Mesendoderm (in vitro differentiated cells): ENCODE measurements around the gene FAM210A.

Experiments
- DNase-seq: peaks from one replicate; pipeline ENCODE4 v3.0.0; 2013
- H2AK5ac ChIP-seq: 2 replicates; pipeline ENCODE4 v1.6.1; 2013; ENCODE audit warnings: low read length, inconsistent platforms
- H2BK120ac ChIP-seq: 2 replicates; pipeline ENCODE4 v1.6.1; 2013; ENCODE audit warnings: low read depth, mild to moderate bottlenecking, low read length, moderate library complexity, mixed read lengths
- H2BK15ac ChIP-seq: replicated peaks from 2 replicates; pipeline ENCODE4 v1.6.1; 2013; ENCODE audit warnings: low read depth, mild to moderate bottlenecking, moderate library complexity
- H2BK5ac ChIP-seq: 2 replicates; pipeline ENCODE4 v1.6.1; 2013; ENCODE audit warnings: low read length, inconsistent platforms
- H3K18ac ChIP-seq: 2 replicates; pipeline ENCODE4 v1.6.1; 2013; ENCODE audit warnings: mild to moderate bottlenecking, low read length, mixed read lengths
- H3K23ac ChIP-seq: one replicate; pipeline ENCODE4 v1.6.1; 2013; ENCODE audit warnings: low read length
- H3K27ac ChIP-seq: 2 replicates; pipeline ENCODE4 v1.5.1; 2013; ENCODE audit warnings: low read depth, mild to moderate bottlenecking, inconsistent platforms, low read length, moderate library complexity
- H3K27me3 ChIP-seq: 2 replicates; pipeline ENCODE4 v1.6.1; 2013; ENCODE audit warnings: low read length, control low read depth, mild to moderate bottlenecking, inconsistent platforms; ENCODE audit not compliant: insufficient read depth, poor library complexity
- H3K36me3 ChIP-seq: 2 replicates; pipeline ENCODE4 v1.6.1; 2013; ENCODE audit warnings: low read length, inconsistent platforms; ENCODE audit not compliant: control insufficient read depth, insufficient read depth
- H3K4ac ChIP-seq: one replicate; pipeline ENCODE4 v1.6.1; 2013; ENCODE audit warnings: low read depth, mild to moderate bottlenecking, low read length, moderate library complexity
- H3K4me1 ChIP-seq: 2 replicates; pipeline ENCODE4 v1.6.1; 2013; ENCODE audit warnings: low read depth, low read length, inconsistent platforms; ENCODE audit not compliant: control insufficient read depth
- H3K4me2 ChIP-seq: 2 replicates; pipeline ENCODE4 v1.6.1; 2013; ENCODE audit warnings: low read length
- H3K4me3 ChIP-seq: 2 replicates; pipeline ENCODE4 v1.5.1; 2013; ENCODE audit warnings: mild to moderate bottlenecking, low read length
- H3K56ac ChIP-seq: one replicate; pipeline ENCODE4 v1.6.1; 2013; ENCODE audit warnings: low read length
- H3K79me1 ChIP-seq: 2 replicates; pipeline ENCODE4 v1.6.1; 2013; ENCODE audit warnings: low read length, inconsistent platforms
- H3K79me2 ChIP-seq: 2 replicates; pipeline ENCODE4 v1.6.1; 2013; ENCODE audit warnings: mild to moderate bottlenecking, low read length; ENCODE audit not compliant: control insufficient read depth, insufficient read depth
- H3K9ac ChIP-seq: 2 replicates; pipeline ENCODE4 v1.6.1; 2013; ENCODE audit warnings: low read length, inconsistent platforms
- H4K5ac ChIP-seq: one replicate; pipeline ENCODE4 v1.6.1; 2013; ENCODE audit warnings: low read length
- H4K8ac ChIP-seq: one replicate; pipeline ENCODE4 v1.6.1; 2013; ENCODE audit warnings: low read depth, mild to moderate bottlenecking, control low read depth, low read length, moderate library complexity
- WGBS: extraction: QIAGEN DNeasy Blood & Tissue Kit; methylation state at CpG from one replicate; pipeline ENCODE4 v1.1.7; 2013; ENCODE audit warnings: low lambda C conversion rate, missing lambda C conversion rate; ENCODE audit not compliant: insufficient coverage; ENCODE audit errors: extremely low coverage; 5-methylcytosine and 5-hydroxymethylcytosine counted together

Gene FAM210A

DNA sequence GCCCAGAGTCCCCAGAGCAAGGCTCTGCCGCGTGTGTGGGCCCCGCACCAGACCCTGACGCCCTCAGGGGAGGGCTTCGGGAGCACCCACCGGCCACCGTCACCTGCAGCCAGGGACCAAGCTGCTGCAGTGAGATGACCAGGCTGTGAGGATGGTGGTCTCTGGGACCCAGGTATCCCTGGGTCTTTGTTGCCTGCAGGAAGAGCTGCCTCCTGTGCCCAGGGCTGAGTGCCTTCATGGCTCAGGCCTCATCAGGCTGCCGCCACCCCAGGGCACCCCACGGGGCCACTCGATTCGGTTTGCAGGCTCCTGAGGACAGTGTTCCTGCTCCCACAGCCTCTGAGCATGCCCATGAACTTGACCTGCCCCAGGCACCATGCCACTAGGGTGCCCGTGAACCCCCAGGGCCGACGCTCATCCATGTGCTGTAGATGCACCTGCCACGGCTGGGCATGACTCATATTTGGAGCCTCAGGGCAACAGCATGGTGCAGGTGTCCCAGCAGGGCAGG lies 109.8 kb downstream of the FAM210A start:
- H3K18ac ChIP-seq, result no peak overlapping the region
- no peak overlapping the region for H3K23ac ChIP-seq
- H3K4me3 ChIP-seq, result no peak overlapping the region
- no peak for DNase-seq
- no peak overlapping the region for H4K5ac ChIP-seq
- no peak overlapping the region for H2BK120ac ChIP-seq
- H3K4me2 ChIP-seq, result no peak overlapping the region
- H2BK5ac ChIP-seq, result no peak overlapping the region
- no peak overlapping the region for H3K56ac ChIP-seq
- H3K36me3 ChIP-seq, result no peaks in the 10 kb centered on the region
- no peak overlapping the region for H3K9ac ChIP-seq
- no CpG with 5 or more reads among the region's 15 CpGs for WGBS
- no peaks in the 10 kb centered on the region for H3K27me3 ChIP-seq
- no peaks in the 10 kb centered on the region for H3K79me2 ChIP-seq
- H2BK15ac ChIP-seq, result no peak overlapping the region
- no peak overlapping the region for H2AK5ac ChIP-seq
- no peak overlapping the region for H3K4ac ChIP-seq
- H3K4me1 ChIP-seq, result peaks cover 3% of the 10 kb centered on the region
- no peaks in the 10 kb centered on the region for H3K79me1 ChIP-seq
- no peak overlapping the region for H4K8ac ChIP-seq
- no peak overlapping the region for H3K27ac ChIP-seq

DNA sequence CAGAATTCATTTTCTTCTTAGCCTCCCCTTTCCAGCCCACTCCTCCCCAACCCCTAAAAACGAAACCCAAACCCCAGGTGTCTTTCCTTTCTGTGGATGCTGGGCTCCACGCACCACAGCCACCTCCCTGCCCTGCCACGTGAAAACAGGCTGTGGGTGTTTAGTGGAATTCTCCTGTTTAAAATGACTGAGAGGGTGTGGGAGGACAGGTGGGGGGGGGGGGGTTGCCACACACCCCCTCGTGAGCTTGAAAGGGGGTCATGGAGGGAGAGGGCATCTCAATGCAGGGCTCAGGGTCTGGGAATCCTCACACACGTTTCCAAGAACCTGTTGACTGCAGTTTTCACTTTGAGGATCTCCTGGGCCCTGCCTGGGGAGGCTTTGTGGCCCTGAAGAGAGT lies 110.3 kb downstream of the FAM210A start:
- Histone ChIP-seq H3K79me2 (no peaks in the 10 kb centered on the region), H3K4ac (no peak overlapping the region), H2BK5ac (no peak overlapping the region), H2BK15ac (no peak overlapping the region), H3K9ac (no peak overlapping the region), H3K79me1 (no peaks in the 10 kb centered on the region), H4K5ac (no peak overlapping the region), H3K4me1 (peaks cover 8% of the 10 kb centered on the region), H4K8ac (no peak overlapping the region), H3K27me3 (no peaks in the 10 kb centered on the region), H3K36me3 (no peaks in the 10 kb centered on the region), H3K27ac (no peak overlapping the region), H3K56ac (no peak overlapping the region), H3K18ac (no peak overlapping the region), H3K4me3 (no peak overlapping the region), H3K23ac (no peak overlapping the region), H2AK5ac (no peak overlapping the region), H3K4me2 (no peak overlapping the region), H2BK120ac (no peak overlapping the region)
- no CpG with 5 or more reads among the region's 5 CpGs for WGBS
- no peak for DNase-seq

- H3K79me1 ChIP-seq, result no peaks in the 10 kb centered on the region
- no peaks in the 10 kb centered on the region for H3K27me3 ChIP-seq
- no peaks in the 10 kb centered on the region for H3K36me3 ChIP-seq
- H3K79me2 ChIP-seq, result no peaks in the 10 kb centered on the region
- no peak overlapping the region for H3K9ac ChIP-seq
- no peak overlapping the region for H2BK5ac ChIP-seq
- no CpG with 5 or more reads among the region's 8 CpGs for WGBS
- no peak overlapping the region for H3K4ac ChIP-seq
- no peak overlapping the region for H3K27ac ChIP-seq
- no peak overlapping the region for H4K5ac ChIP-seq
- no peak overlapping the region for H4K8ac ChIP-seq
- DNase-seq, result no peak
- H2BK120ac ChIP-seq, result no peak overlapping the region
- no peak overlapping the region for H3K23ac ChIP-seq
- H2BK15ac ChIP-seq, result no peak overlapping the region
- peaks cover 10% of the 10 kb centered on the region for H3K4me1 ChIP-seq
- H3K4me2 ChIP-seq, result no peak overlapping the region
- H3K4me3 ChIP-seq, result no peak overlapping the region
- H3K56ac ChIP-seq, result no peak overlapping the region
- H2AK5ac ChIP-seq, result no peak overlapping the region
- H3K18ac ChIP-seq, result no peak overlapping the region
These were observed 110.9 kb downstream of the FAM210A start for GRCh38 chr18:13615432-13615861.

DNA sequence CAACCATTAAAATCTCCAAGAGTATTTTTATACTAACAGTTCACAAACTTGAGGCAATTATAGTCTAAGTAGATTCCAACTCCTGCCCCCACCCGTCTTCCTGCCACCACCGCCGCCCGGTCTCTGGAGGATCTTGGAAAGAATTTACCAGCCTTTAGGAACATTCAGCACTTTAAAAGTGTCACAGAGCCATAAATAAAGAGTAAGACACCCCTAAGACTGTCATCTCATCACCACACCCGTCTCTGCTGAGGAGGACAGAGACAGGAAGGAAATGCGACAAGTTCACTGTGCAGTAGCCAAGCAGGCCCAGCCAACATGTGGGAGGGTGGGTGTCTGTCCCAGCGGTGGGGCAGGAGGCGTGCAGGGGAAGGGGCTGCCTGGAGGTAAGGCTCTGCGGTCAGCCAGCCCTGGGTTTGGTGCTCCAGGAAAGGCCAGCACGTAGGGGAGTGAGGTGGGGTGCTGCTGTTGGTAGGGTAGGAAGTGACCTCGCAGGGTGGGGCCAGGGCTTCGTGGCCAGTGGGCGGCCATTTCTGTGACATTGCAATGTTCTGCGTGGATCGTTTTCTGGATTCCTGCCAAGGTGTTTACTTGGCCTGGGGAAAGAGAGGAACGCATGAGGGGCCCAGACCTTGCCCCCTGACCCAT lies 111.6 kb downstream of the FAM210A start:
- Histone ChIP-seq H3K27me3 (no peaks in the 10 kb centered on the region), H2AK5ac (no peak overlapping the region), H3K4ac (no peak overlapping the region), H3K79me2 (no peaks in the 10 kb centered on the region), H3K18ac (no peak overlapping the region), H4K8ac (no peak overlapping the region), H3K4me3 (no peak overlapping the region), H3K36me3 (no peaks in the 10 kb centered on the region), H3K23ac (no peak overlapping the region), H2BK5ac (no peak overlapping the region), H2BK120ac (no peak overlapping the region), H3K27ac (no peak overlapping the region), H3K56ac (peak overlapping the region; percentile 56), H3K4me1 (peaks cover 10% of the 10 kb centered on the region), H3K4me2 (no peak overlapping the region), H3K9ac (no peak overlapping the region), H3K79me1 (no peaks in the 10 kb centered on the region), H4K5ac (no peak overlapping the region), H2BK15ac (no peak overlapping the region)
- no CpG with 5 or more reads among the region's 16 CpGs for WGBS
- no peak for DNase-seq

DNA sequence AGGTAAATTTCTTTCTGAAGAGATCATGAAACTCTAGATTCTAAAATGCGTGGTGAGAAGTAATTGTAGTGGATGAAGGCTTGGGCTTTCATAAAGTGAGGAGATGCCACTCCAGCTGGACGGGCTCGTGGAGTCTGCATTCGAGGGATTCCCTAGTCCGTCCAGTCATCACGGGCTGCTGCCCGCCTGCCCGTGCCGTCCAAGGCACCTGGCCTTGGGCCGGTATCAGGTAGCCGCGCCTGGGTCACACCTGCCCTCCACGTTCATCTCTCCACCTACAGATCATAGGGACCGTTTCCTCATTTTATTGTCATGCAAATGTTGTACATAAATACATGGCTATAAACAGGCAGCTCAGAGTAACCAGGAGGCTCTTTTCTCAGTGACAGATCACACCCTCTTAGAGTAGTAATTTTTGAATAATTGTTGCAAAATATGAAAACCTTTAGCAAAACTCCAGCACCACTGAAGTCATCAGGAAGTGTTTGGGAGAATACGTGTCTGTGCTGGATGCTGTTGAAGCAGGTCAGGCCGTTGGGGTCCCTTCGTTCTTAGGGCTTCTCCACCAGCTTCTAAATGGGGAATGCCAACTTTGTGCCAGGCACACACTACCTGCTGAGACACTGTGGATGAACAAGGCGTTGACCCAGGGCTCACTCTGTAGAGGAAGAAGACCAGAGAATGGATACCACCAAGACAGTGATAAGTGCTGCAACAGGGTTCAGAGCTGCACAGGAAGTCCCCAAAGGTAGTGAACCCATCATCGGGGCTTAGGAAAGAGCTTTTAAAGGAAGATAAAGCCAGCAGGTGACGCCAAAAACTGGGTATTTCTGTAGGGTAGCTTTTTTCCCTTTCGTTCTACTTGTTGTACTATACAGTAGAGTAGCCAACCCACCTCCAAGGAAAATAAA lies 112.5 kb downstream of the FAM210A start:
- Histone ChIP-seq H3K27ac (no peak overlapping the region), H3K79me2 (no peaks in the 10 kb centered on the region), H3K9ac (no peak overlapping the region), H2BK15ac (no peak overlapping the region), H3K36me3 (no peaks in the 10 kb centered on the region), H2BK5ac (no peak overlapping the region), H3K18ac (no peak overlapping the region), H2BK120ac (no peak overlapping the region), H3K27me3 (no peaks in the 10 kb centered on the region), H3K4me2 (no peak overlapping the region), H3K23ac (no peak overlapping the region), H3K56ac (no peak overlapping the region), H2AK5ac (no peak overlapping the region), H4K5ac (no peak overlapping the region), H3K4me3 (no peak overlapping the region), H3K4me1 (peaks cover 10% of the 10 kb centered on the region), H4K8ac (no peak overlapping the region), H3K79me1 (no peaks in the 10 kb centered on the region), H3K4ac (no peak overlapping the region)
- no peak for DNase-seq
- no CpG with 5 or more reads among the region's 21 CpGs for WGBS
